Gastrocnemius medialis (tissue), 4 donors: ENCODE results near the gene ARSG. TPM values are rescaled to one million over a fixed set of nuclear protein-coding genes. Genes with fewer than 3 reads are reported as not detected.
A peak's percentile ranks its signal among the peaks of the same experiment; 100 is the strongest.

Experiments
- ATAC-seq, 2 donors: fragments of 150-250 bp; one replicate each; pipeline ENCODE4 v1.9.1; 2016
- DNase-seq, 2 donors: peaks; one replicate each; pipeline ENCODE4 v3.0.0-alpha.2; 2019
- H3K27ac ChIP-seq, 4 donors: fragments of 200-600 bp; sonication (generic); 1 replicate in 1 of 4; 2 replicates in 3 of 4; pipeline ENCODE4 v1.5.1; 2016 to 2018; ENCODE audit warnings: mild to moderate bottlenecking in 2 of 4, moderate library complexity in 1 of 4
- H3K27me3 ChIP-seq, 3 donors: fragments of 200-600 bp; sonication (generic) in 2 of 3; 1 replicate in 1 of 3; 2 replicates in 2 of 3; pipeline versions ENCODE4 v1.5.1 to v1.6.0; 2016 to 2019; ENCODE audit warnings: mild to moderate bottlenecking in 1 of 3, moderate library complexity in 1 of 3
- H3K36me3 ChIP-seq, 2 donors: fragments of 200-600 bp; sonication (generic) in 1 of 2; one replicate each; pipeline ENCODE4 v1.5.1; 2017 to 2018
- H3K4me1 ChIP-seq, 2 donors: fragments of 200-600 bp; sonication (generic) in 1 of 2; one replicate each; pipeline ENCODE4 v1.5.1; 2016 to 2017; ENCODE audit warnings: mild to moderate bottlenecking in 2 of 2
- H3K4me3 ChIP-seq, 4 donors: fragments of 200-600 bp; sonication (generic) in 3 of 4; 1 replicate in 1 of 4; 2 replicates in 3 of 4; pipeline ENCODE4 v1.5.1; 2016 to 2019; ENCODE audit warnings: mild to moderate bottlenecking in 2 of 4
- H3K9me3 ChIP-seq, 3 donors: fragments of 200-600 bp; sonication (generic) in 2 of 3; 1 replicate in 1 of 3; 2 replicates in 2 of 3; pipeline ENCODE4 v1.5.1; 2016 to 2019
- CTCF ChIP-seq, 5 experiments: fragments of 450-650 bp in 3 of 5; fragments of 200-600 bp in 2 of 5; sonication (generic) in 2 of 5; IDR thresholded peaks in 4 of 5; conservative IDR thresholded peaks in 1 of 5; 1 replicate in 4 of 5; 2 replicates in 1 of 5; pipeline ENCODE4 v1.5.1; 2016 to 2019; ENCODE audit warnings: antibody characterized with exemption in 5 of 5, mild to moderate bottlenecking in 3 of 5, moderate library complexity in 3 of 5
- POLR2A ChIP-seq, 2 donors: fragments of 450-650 bp; IDR thresholded peaks; one replicate each; pipeline ENCODE4 v1.6.1; 2017; ENCODE audit warnings: antibody characterized with exemption in 2 of 2, mild to moderate bottlenecking in 2 of 2, moderate library complexity in 2 of 2
- in situ Hi-C, 4 donors: fragments of 200-750 bp; cut with MboI; loops; one replicate each; pipeline versions ENCODE4 v1.15.0 to v1.8.0; 2017; ENCODE audit warnings: low sequenced_read_pairs in 4 of 4
- intact Hi-C: fragments of 100-400 bp; cut with DNase I; formaldehyde crosslinking; loops from one replicate; pipeline ENCODE4 v1.15.1; 2023; ENCODE audit warnings: low total_unique reads
- total RNA-seq, 4 donors: library from RNA; depleted of rRNA; stranded (reverse); fragments of >200 nt; gene quantifications; one replicate each; pipeline versions ENCODE4 v1.1.0 to v1.2.3, GENCODE V29; 2016

Gene ARSG
- total RNA-seq, 4 donors from 2014 or later, result 3.3 to 6.1 (median 5.4) TPM

GRCh38 chr17:68452724-68453290, 161.5 kb downstream of the ARSG start:
- Histone ChIP-seq H3K36me3 (peaks cover 3 to 52% of the 10 kb centered on the region in 2 donors), H3K4me1 (peaks cover 56 to 71% of the 10 kb centered on the region in 2 donors), H3K9me3 (no peaks in the 10 kb centered on the region), H3K4me3 (no peak overlapping the region), H3K27me3 (no peaks in the 10 kb centered on the region), H3K27ac (peak overlapping the region; percentile 95 to 100 (median 98))
- intact Hi-C loops, result no loop called here
- no peak for TF ChIP-seq CTCF (IDR thresholded peaks at IDR 0.05 in 4 of 5, conservative IDR thresholded peaks at IDR 0.05 in 1 of 5)
- no peak for TF ChIP-seq POLR2A (IDR thresholded peaks at IDR 0.05)
- no peak for DNase-seq
- in situ Hi-C loops, result loop anchor here in 1 of 4 donors (10.0 kb wide), 1 partner anchor 62 kb away; the partner anchor contains the start of gene PRKAR1A
- ATAC-seq, result no peak

DNA sequence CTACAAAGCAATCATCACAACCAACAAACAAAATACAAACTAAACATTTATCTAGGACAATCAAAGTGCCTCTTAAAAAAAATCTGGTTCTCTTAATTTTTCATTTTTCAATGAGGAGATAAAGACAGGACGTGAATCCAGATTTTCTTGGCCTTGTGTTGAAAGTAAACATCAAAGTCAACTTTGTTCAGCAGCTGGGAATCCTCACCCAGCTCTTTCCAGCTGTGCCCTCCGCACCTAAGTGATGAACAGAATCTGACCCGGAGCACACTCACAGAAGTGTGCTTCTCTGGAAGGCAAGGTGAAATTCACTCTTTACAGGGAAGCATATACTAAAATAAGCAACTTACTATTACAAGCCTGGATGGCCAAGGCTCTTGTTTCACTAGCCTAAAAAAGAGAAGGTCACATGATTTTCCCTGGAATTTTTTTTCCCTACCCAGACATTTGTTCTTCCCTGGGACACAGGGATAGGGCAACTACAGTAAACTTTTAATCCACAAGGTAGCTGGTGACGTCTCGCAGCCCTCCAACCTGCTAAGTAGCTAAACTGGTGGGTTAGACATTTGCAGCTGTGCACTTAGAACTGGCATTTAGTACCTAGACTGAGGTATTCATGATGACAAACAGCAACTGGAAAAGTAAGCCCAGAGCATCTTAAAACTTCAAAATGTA, 162.8 kb downstream of the ARSG start:
- H3K9me3 ChIP-seq, result no peaks in the 10 kb centered on the region
- peaks cover 0 to 38% of the 10 kb centered on the region in 2 donors for H3K36me3 ChIP-seq
- H3K4me3 ChIP-seq, result no peak overlapping the region
- peak; percentile 36 to 81 for TF ChIP-seq POLR2A (IDR thresholded peaks at IDR 0.05)
- TF ChIP-seq CTCF (IDR thresholded peaks at IDR 0.05 in 4 of 5, conservative IDR thresholded peaks at IDR 0.05 in 1 of 5), result no peak
- in situ Hi-C loops (loop anchor here in 1 of 4 donors (10.0 kb wide), 1 partner anchor 61 kb away; the partner anchor contains the start of gene PRKAR1A), intact Hi-C loops (no loop called here)
- no peak for DNase-seq
- ATAC-seq, result peak; percentile 27 to 32
- H3K4me1 ChIP-seq, result peaks cover 53 to 70% of the 10 kb centered on the region in 2 donors
- H3K27ac ChIP-seq, result peak overlapping the region; percentile 95 to 100 (median 98)
- H3K27me3 ChIP-seq, result no peaks in the 10 kb centered on the region

DNA sequence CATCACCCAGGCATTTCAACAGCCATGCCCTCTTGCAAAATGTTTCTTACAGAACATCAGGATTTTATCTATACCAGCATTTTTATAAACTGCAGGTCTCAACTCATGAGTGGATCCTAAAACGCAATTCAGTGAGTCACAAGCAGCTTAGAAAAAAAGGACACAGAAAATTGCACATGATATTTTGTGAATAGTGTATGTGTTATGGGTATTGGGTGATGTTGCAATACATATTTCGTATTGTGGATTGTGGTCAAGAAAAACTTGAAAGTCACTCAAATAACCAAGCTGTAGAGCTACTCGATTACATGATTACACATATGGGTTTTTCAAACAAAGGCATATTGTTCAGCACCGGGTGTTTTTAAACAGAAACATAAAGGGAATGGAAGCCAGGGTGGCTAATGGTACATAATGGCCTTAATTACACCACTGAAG, 164.6 kb downstream of the ARSG start:
- Histone ChIP-seq H3K36me3 (peaks cover 0 to 20% of the 10 kb centered on the region in 2 donors), H3K4me1 (peaks cover 62 to 72% of the 10 kb centered on the region in 2 donors), H3K27ac (peak overlapping the region; percentile 95 to 100 (median 98)), H3K27me3 (no peaks in the 10 kb centered on the region), H3K9me3 (no peaks in the 10 kb centered on the region), H3K4me3 (peak overlapping the region; percentile 74 to 97 (median 83))
- in situ Hi-C loops (loop anchor here in 1 of 4 donors (10.0 kb wide), 1 partner anchor 59 kb away; the partner anchor contains the start of gene PRKAR1A), intact Hi-C loops (loop anchor here (1.0 to 2.0 kb wide), 3 partner anchors 57 to 132 kb away; partner anchors contain the start of gene PRKAR1A)
- no peak for DNase-seq
- TF ChIP-seq POLR2A (IDR thresholded peaks at IDR 0.05) (no peak), CTCF (IDR thresholded peaks at IDR 0.05 in 4 of 5, conservative IDR thresholded peaks at IDR 0.05 in 1 of 5) (no peak)
- no peak for ATAC-seq

DNA sequence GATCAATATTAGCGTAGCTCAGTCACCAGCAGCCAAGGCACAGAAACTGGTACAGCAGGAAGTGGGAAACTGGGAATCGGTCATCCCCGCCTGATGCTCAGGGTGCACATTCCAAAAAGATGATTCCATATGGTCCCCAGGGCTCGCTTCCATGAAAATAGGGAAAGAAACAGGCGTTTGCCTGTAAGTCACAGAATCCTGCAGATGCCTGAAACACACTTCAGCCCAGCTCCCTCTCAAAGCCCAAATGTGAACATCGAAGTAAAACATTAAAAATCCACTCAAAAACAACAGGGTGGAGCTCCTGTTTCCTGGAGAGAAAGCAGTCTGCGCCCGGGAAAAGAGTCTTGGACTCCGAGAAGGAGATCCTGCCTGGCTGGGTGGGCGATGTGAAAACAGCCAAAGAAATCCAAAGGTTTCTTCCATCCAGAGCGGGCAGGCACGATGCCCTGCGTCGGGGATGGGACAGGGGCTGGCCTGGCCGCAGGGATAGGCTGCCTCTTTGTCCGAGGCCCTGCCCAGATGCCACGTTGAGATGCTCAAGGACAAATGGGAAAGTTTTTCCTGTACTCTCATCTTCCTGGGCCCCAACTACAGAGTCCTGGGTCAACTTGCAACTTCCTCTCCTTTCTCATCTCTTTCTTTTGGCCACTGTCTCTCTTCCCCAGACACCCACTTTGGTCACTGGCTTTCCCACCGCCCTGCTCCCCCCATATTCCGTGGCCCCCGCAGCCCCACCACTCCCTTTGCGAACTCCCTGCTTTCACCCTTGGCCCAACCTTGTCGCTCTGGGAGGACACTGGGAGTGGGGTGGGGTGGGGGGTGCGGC, 165.3 kb downstream of the ARSG start:
- peak overlapping the region; percentile 74 to 97 (median 83) for H3K4me3 ChIP-seq
- H3K36me3 ChIP-seq, result peaks cover 0 to 14% of the 10 kb centered on the region in 2 donors
- H3K27ac ChIP-seq, result peak overlapping the region; percentile 95 to 100 (median 98)
- peaks cover 67 to 78% of the 10 kb centered on the region in 2 donors for H3K4me1 ChIP-seq
- DNase-seq (peak; percentile 89), ATAC-seq (peak; percentile 67 to 70)
- in situ Hi-C loops (loop anchor here in 1 of 4 donors (10.0 kb wide), 1 partner anchor 58 kb away; the partner anchor contains the start of gene PRKAR1A), intact Hi-C loops (loop anchor here (1.0 to 2.0 kb wide), 3 partner anchors 56 to 132 kb away; partner anchors contain the start of gene PRKAR1A)
- no peaks in the 10 kb centered on the region for H3K27me3 ChIP-seq
- H3K9me3 ChIP-seq, result no peaks in the 10 kb centered on the region
- TF ChIP-seq CTCF (IDR thresholded peaks at IDR 0.05 in 4 of 5, conservative IDR thresholded peaks at IDR 0.05 in 1 of 5), result no peak
- TF ChIP-seq POLR2A (IDR thresholded peaks at IDR 0.05), result peak; percentile 63 to 84
